GM18858 (cell line): Measurements from ENCODE around the gene C11orf86.
"Not testable (repeated sequence)": the region's sequence is repeated elsewhere in the genome, so short reads cannot be mapped to it uniquely, and the experiment has no call there.

Experiments used
- ATAC-seq: cut with Tn5 transposase; IDR thresholded peaks from one replicate; pipeline ENCODE4 v1.9.1; 2021; ENCODE audit not compliant: unreplicated experiment

C11orf86 gene, protein sequence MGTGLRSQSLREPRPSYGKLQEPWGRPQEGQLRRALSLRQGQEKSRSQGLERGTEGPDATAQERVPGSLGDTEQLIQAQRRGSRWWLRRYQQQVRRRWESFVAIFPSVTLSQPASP

DNA sequence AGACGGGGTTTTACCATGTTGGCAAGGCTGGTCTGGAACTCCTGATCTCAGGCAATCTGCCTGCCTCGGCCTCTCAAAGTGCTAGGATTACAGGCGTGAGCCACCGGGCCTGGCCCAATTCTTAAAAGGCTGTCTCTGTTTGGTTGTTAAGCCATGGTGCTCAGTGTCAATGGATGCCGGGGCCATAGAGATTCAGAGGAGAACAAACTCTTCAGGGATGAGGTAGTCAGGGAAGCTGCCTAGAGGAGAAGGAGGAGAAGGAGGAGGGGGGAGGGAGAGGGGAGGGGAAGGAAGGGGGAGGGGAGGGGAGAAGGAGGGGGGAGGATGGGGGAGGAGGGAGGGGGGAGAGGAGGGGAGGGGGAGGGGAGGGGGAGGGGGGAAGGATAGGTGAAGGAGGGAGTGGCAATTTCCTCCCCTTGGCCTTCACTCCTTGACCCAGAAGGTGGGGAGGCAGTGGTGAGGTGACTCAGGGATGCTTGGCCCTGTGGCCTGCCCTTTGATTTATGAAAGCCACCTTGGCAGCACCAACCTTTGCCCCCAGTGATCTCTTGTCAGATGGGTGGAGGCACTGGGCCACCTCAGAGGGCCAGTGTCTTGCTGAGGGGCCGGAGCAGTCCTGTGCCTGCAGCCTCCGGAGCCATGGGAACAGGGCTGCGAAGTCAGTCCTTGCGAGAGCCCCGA is at the start of gene C11orf86:
Gene C11orf86 (plus strand): TSS at position 581 of the 681 bp plus-strand sequence. CDS start 59 bp downstream, at position 640.
- ATAC-seq = no peak

GRCh38 chr11:66929753-66930152 is 45.4 kb upstream of the C11orf86 start:
- no peak for ATAC-seq

DNA sequence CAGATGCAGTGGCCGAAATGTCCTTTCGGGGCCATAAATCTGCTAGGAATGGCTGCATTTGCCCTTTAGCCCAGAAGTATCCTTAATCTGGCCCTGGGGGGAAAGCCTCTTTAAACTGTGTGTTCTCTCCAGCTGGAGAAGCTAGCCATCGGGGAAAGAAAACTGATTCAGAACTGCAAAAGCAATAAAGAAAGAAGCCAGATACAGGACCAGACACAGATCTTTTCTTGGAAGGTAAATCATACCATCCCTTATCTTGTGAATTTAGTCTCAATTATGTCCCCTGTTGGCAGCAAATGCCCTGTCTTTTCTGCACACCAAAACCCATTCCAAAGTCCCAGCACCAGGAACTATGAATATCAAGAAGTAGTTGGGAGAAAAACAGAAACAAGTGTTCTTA is 42.6 kb upstream of the C11orf86 start:
- no peak for ATAC-seq

GRCh38 chr11:66933531-66933930 is 41.6 kb upstream of the C11orf86 start:
- ATAC-seq = no peak

DNA sequence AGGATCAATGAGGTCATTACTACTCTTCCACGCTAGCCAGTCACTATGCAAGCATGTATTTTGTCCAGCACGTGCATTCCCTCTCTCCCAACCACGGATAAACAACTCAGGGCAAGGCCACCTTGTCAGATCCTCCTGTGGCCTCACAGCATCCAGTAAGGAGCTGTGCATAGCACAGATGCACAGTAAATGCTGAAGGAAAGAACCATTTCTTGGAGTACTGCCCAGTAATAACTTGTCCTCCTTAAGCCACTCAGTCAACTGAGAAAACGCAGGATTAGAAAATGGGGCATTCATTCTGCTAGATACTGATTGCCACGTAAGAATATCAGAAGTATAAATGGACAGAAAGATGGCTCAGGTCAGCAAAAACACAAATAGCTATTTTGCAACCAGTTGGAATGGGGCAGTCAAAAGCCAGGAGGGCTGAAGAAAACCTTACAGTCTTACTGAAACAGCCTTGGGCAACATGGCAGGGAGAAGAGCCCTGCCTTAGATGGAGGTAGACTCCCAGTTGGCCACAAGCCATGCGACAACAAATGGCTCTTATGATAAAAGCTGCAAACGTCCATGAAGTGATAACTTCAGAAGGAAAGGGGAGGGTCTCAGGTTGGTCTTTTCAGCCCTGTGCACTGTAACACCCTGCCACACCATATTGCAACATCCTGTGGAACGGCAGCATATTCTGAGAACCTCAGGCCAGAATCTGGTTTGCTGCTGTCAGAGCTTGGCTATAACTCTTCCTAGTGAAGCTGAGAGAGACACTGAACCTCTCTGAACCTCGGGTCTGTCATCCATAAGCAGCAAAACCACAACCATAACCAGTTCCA is 39.9 kb upstream of the C11orf86 start:
- no peak for ATAC-seq

DNA sequence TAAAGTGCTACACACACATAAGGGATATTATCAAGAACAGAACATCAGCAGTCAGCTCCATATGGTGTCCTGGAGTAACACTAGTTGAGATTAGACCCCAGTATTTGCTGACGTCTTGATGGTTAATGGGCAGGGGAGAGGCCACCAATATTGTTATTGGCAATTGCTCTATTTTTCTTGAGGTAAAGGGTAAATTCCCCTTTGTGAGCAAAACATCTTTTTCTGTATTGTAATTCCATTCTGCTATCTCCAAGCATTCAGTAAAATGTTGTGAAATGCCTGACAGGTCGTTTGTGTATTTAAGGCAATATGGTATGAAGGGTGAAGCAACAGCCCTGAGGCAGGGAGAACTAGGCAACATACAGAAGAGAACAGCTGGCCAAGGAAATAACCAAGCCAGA is 38.8 kb upstream of the C11orf86 start:
- ATAC-seq = no peak

DNA sequence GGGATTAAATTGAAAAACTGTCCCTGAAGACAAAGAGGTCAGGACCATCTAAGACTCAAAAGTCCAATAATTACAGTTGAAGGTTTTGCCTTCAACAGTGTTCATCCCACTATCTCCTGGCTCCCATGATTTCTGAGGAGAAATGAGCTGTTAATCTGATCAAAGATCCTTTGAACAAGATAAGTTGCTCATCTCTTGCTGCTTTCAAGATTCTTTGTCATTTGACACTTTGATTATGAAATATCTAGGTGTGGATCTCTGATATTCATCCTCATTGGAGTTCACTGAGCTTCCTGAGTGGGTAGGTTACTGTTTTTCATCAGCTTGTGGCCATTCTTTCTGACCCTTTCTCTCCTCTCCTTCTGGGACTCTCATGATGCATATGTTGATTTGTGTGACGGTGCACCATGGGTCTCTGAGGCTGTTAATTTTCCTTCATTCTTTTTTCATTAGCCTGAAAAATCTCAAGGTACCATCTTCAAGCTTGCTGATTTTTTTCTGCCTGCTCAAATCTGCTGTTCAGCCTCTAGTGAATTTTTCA is 37.8 kb upstream of the C11orf86 start:
- ATAC-seq = no peak

GRCh38 chr11:66938582-66939135 is 36.4 kb upstream of the C11orf86 start:
- ATAC-seq = no peak

- ATAC-seq = no peak
Measured at GRCh38 chr11:66950112-66950535, 25.0 kb upstream of the C11orf86 start.

GRCh38 chr11:66951135-66951534 is 24.0 kb upstream of the C11orf86 start:
- ATAC-seq = no peak

- no peak for ATAC-seq
Measured at GRCh38 chr11:66951927-66952337, 23.2 kb upstream of the C11orf86 start.

- no peak for ATAC-seq
Measured at GRCh38 chr11:66953081-66953833, 21.8 kb upstream of the C11orf86 start.

- no peak for ATAC-seq
Measured at GRCh38 chr11:66956689-66957290, 18.3 kb upstream of the C11orf86 start.

DNA sequence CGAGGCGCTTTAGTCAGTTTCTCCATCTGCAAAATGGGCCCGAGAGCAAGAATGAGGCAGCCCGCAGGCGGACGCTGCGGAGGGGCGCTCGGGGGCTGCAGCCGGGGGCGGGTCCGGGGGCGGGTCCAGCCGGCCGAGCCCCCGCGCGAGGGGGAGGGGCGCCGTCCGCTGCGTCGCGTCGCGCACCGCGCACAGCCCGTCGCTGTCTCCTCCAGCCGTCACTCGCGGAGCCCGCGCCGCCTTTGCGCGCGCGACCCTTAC is 17.2 kb upstream of the C11orf86 start:
- ATAC-seq = no peak

DNA sequence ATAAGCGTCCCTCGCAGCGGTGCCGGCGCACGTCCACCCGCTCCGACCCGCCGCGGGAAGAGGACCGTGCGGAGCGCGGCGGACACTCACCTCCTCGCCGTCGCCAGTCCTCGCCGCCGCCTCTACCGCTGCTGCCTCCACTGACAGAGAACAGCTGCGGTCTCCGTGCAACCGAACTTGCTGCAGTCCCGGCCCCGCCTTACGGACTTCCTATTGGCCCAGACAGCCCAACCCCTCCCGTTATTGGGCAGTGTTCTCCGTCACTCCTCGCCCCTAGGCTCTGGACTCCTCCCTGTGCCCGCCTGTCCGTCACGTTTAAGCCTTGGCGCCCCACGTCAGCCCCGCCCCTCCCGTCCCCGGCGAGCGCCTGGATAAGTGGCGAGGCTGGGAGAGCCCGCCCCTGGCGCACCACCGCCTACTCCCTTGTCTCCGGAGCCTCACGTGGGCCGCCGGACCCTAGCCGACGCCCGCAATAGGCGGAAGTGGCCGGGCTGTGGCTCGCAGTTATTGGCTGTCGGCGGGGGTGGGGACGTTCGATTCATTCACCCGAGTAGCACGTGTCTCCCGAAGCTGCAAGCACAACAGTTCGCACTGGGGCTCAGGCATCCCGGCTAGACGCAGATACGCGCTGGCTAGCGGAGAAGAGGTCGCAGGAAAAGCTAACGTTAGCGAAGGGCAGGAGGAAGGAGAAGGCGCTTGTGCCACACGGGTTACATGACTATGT is 16.7 kb upstream of the C11orf86 start, which contains the start of gene PC:
Gene PC (minus strand): TSS at position 152 of the 724 bp plus-strand sequence. CDS start 86,224 bp downstream, outside the sequence.
- peak; percentile 79 for ATAC-seq

DNA sequence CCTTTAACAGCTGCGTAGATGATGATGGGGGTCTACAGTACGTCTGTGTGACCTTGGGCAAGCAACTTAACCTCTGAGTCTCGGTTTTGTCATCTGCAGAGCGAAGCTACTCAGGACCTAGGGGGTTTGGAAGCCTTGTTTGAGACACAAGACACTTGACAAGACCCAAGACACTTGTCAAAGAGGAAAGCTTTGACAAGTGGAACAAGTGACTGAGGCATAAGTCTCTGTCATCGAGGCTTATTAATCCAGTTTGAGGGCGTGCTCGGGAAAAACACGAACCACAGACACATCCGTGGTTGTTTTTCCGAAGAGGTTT is 16.2 kb upstream of the C11orf86 start:
- ATAC-seq = no peak

DNA sequence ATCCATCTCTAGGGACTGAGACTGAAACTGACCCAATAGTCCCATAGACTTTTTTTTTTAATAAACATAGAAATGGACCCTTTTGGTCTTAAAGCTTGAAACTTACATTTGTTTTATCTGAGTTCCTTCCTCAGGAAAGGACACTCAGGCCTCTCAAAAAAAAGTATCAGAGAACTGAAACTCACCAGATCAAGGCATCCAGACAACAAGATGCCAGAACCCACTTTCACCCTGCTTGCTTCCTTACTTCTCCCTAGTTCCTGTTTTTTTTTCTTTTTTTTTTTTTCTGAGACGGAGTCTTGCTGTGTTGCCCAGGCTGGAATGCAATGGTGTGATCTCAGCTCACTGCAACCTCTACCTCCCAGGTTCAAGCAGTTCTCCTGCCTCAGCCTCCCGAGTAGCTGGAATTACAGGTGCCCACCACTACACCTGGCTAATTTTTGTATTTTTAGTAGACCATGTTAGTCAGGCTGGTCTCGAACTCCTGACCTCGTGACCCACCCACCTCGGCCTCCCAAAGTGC is 13.4 kb upstream of the C11orf86 start:
- ATAC-seq = not testable (repeated sequence)

DNA sequence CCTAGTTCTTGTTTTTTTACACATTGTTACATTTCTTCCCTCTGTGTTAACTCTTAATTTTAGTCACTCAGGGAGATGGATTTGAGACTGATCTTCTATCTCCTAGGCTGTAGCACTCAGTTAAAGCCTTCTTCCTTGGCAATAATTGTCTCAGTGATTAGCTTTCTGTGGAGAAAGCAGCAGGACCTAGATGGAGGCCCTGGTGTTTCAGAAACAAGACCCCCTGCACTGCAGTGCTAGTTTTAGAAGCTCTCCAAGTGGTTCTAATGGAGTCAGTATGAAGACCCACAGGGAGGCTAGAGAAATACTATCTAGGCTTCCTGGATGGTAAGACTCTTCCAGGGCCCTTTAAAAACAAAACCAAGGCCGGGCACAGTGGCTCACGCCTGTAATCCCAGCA is 12.9 kb upstream of the C11orf86 start:
- ATAC-seq = no peak

GRCh38 chr11:66962801-66963200 is 12.3 kb upstream of the C11orf86 start:
- ATAC-seq = no peak

- no peak for ATAC-seq
Measured at GRCh38 chr11:66964495-66964894, 10.6 kb upstream of the C11orf86 start.
